ENCODE measurements around the gene CRY1. TPM values are rescaled to one million over a fixed set of nuclear protein-coding genes. Genes with fewer than 3 reads are reported as not detected.
"Not testable (repeated sequence)": the region's sequence is repeated elsewhere in the genome, so short reads cannot be mapped to it uniquely, and the experiment has no call there.

CRY1 gene
- total and polyA plus RNA-seq, 2 experiments from 2014 or later = 23.3 to 55.1 TPM

DNA sequence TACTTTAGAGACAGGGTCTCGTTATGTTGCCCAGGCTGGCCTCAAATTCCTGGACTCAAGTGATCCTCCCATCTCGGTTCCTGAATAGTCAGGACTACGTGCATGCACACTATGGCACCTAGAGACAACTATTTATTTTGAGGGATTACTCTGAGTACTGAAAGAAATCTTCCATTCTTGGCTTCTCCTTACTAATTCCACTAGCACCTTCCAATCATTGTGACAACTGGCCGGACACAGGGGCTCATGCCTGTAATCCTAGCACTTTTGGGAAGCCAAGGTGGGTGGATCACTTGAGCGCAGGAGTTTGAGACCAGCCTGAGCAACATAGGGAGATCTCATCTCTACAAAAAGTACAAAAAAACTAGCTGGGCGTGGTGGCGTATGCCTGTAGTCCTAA lies 64.3 kb downstream of the CRY1 start:
- no peak overlapping the region for H3K4me3 ChIP-seq
- DNase-seq (ENCODE audit: low read depth in 1 of 2, low spot score in 1 of 2) = no peak
- H3K36me3 ChIP-seq = no peaks in the 10 kb centered on the region
- no peaks in the 10 kb centered on the region for H3K9me3 ChIP-seq (ENCODE audit: low read depth)
- no peak overlapping the region for H3K27ac ChIP-seq
- H3K4me1 ChIP-seq (ENCODE audit: low read depth) = peaks cover 31% of the 10 kb centered on the region
- no peaks in the 10 kb centered on the region for H3K27me3 ChIP-seq
- TF ChIP-seq, protein P1, sequence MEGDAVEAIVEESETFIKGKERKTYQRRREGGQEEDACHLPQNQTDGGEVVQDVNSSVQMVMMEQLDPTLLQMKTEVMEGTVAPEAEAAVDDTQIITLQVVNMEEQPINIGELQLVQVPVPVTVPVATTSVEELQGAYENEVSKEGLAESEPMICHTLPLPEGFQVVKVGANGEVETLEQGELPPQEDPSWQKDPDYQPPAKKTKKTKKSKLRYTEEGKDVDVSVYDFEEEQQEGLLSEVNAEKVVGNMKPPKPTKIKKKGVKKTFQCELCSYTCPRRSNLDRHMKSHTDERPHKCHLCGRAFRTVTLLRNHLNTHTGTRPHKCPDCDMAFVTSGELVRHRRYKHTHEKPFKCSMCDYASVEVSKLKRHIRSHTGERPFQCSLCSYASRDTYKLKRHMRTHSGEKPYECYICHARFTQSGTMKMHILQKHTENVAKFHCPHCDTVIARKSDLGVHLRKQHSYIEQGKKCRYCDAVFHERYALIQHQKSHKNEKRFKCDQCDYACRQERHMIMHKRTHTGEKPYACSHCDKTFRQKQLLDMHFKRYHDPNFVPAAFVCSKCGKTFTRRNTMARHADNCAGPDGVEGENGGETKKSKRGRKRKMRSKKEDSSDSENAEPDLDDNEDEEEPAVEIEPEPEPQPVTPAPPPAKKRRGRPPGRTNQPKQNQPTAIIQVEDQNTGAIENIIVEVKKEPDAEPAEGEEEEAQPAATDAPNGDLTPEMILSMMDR (IDR thresholded peaks at IDR 0.05; ENCODE audit: low read depth, low read length) = no peak

DNA sequence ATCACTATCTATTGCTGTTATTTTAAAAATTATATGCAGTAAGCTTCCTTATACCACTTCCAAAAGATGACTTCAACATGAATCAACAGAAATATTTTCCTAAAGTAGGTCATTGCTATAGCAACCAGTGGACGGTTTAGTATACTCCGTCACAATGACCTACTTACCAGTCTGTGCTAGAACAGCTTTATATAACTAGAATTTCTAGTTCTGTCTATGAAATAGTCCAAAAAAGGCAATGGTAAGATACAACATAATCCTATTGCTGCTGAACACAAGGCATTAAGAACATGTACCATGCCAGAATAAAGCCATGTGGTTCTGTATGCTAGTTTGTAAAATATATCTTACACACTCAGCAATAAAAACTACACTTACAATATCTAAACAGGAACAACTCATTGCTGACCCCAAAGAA lies 65.7 kb downstream of the CRY1 start:
- no peaks in the 10 kb centered on the region for H3K36me3 ChIP-seq
- peaks cover 31% of the 10 kb centered on the region for H3K4me1 ChIP-seq (ENCODE audit: low read depth)
- H3K27me3 ChIP-seq = no peaks in the 10 kb centered on the region
- H3K27ac ChIP-seq = no peak overlapping the region
- TF ChIP-seq, protein P1 (IDR thresholded peaks at IDR 0.05; ENCODE audit: low read depth, low read length) = no peak
- no peaks in the 10 kb centered on the region for H3K9me3 ChIP-seq (ENCODE audit: low read depth)
- H3K4me3 ChIP-seq = no peak overlapping the region
- DNase-seq (ENCODE audit: low read depth in 1 of 2, low spot score in 1 of 2) = peak in 1 of 2 donors; percentile 96

DNA sequence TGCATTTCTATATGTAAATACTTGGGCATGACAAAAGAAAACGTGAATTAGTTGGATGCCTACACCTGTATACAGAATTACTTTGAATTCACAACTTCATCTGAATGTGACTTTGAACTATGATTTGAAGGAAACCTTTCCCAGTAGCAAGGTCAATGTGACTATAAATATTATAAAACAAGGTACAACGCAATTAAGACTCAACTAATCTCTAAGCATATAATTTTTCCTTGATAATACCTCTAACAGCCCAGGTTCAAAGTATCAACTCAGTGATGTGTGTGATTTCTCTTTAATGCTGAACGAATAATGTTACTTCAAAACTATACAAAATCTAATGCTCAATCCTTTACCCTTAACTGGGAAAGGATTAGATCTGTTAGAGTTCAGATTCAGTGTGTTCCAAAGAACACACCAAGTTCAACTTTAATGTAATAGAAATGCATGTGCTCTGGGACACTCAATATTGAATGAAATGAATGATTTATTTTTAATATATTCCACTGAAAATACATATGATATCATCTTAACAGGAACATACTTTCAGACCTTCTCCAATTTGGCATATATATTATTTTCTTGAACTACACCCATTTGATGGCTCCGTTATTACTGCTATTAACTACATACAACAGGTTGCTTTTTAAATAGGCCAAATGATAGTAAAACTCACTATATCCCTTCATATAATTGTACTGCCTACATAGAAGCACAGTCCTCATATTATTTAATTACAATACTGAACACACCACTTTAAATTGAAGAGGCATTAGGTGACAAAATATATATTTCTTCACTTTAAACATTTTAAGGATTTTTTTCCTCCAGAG lies 66.3 kb downstream of the CRY1 start:
- peaks cover 31% of the 10 kb centered on the region for H3K4me1 ChIP-seq (ENCODE audit: low read depth)
- H3K27ac ChIP-seq = no peak overlapping the region

DNA sequence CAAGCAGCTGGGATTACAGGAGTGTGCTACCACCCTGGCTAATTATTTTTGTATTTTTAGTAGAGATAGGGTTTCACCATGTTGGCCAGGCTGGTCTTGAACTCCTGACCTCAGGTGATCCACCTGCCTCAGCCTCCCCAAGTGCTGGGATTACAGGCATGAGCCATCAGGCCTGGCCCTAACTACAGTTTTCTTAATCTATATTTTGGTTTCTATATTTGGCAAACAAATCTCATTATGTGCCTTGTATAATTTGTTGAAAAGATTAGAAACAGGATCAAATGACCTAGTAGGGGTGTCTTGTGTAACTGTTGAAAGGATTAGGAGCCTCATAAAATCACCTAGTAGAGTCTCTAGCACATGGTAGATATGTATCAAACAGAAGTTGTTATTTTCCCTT lies 67.0 kb downstream of the CRY1 start:
- not testable (repeated sequence) for H3K9me3 ChIP-seq (ENCODE audit: low read depth); DNase-seq (ENCODE audit: low read depth in 1 of 2, low spot score in 1 of 2); H3K4me3 ChIP-seq; H3K27me3 ChIP-seq; H3K36me3 ChIP-seq; H3K27ac ChIP-seq
- H3K4me1 ChIP-seq (ENCODE audit: low read depth) = peaks cover 28% of the 10 kb centered on the region

More for the DNA sequence above, 66.3 kb downstream of the CRY1 start:
- Histone ChIP-seq H3K27me3 (no peaks in the 10 kb centered on the region), H3K36me3 (no peaks in the 10 kb centered on the region), H3K4me3 (no peak overlapping the region), H3K9me3 (ENCODE audit: low read depth) (no peaks in the 10 kb centered on the region)
- TF ChIP-seq, protein P1 (IDR thresholded peaks at IDR 0.05; ENCODE audit: low read depth, low read length) = no peak
- DNase-seq (ENCODE audit: low read depth in 1 of 2, low spot score in 1 of 2) = no peak

DNA sequence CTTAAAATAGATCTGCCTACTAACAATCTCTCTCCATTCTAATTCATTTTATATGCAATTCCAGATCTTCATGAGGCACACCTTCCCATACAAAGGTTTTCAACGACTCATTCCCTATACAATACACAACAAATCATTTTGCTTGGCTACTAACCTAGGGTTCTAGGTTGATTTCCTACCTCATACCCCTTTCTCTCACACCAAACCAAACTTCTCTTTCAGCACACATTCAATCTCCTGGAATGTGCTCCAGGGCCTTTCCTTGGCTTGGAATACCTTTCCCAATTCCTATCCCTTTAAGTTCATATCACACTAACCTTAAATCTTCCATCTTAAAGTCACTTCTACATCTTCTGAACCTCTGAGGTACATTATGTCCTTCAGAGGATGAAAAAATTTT lies 67.7 kb downstream of the CRY1 start:
- peaks cover 3% of the 10 kb centered on the region for H3K36me3 ChIP-seq
- no peaks in the 10 kb centered on the region for H3K27me3 ChIP-seq
- DNase-seq (ENCODE audit: low read depth in 1 of 2, low spot score in 1 of 2) = no peak
- H3K4me1 ChIP-seq (ENCODE audit: low read depth) = peaks cover 21% of the 10 kb centered on the region
- H3K27ac ChIP-seq = no peak overlapping the region
- no peaks in the 10 kb centered on the region for H3K9me3 ChIP-seq (ENCODE audit: low read depth)
- no peak overlapping the region for H3K4me3 ChIP-seq
- TF ChIP-seq, protein P1 (IDR thresholded peaks at IDR 0.05; ENCODE audit: low read depth, low read length) = no peak

DNA sequence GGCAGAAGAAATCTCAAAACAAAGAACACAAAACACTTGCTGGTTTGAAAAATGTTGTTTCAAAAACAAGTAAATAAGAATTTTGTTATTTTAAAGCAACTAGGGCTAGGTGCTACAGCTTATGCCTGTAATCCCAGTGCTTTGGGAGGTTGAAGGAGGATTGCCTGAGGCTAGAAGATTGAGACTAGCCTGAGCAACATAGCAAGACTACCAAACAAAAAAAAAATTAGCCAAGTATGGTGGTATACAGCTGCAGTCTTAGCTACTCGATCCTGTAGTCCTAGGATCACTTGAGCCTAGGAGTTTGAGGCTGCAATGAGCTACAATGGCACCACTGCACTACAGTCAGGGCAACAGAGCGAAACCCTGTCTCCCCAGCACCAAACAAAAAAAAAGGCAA lies 73.8 kb downstream of the CRY1 start:
- Histone ChIP-seq H3K27me3 (no peaks in the 10 kb centered on the region), H3K9me3 (ENCODE audit: low read depth) (no peaks in the 10 kb centered on the region), H3K4me3 (no peak overlapping the region), H3K4me1 (ENCODE audit: low read depth) (peaks cover 11% of the 10 kb centered on the region), H3K36me3 (peaks cover 3% of the 10 kb centered on the region), H3K27ac (no peak overlapping the region)
- TF ChIP-seq, protein P1 (IDR thresholded peaks at IDR 0.05; ENCODE audit: low read depth, low read length) = no peak
- DNase-seq (ENCODE audit: low read depth in 1 of 2, low spot score in 1 of 2) = no peak
